HL-60/S4 treated with phorbol 12-myristate 13-acetate at 8.2 ng/mL for 4 days and 3 days (cell line): ENCODE data around the gene MAP3K21.

ENCODE experiments used
- in situ Hi-C: fragments of 300-500 bp; cut with MboI; formaldehyde crosslinking; loops from 2 replicates; pipeline ENCODE4 v1.15.0; 2022; ENCODE audit warnings: low sequenced_read_pairs

Gene MAP3K21

DNA sequence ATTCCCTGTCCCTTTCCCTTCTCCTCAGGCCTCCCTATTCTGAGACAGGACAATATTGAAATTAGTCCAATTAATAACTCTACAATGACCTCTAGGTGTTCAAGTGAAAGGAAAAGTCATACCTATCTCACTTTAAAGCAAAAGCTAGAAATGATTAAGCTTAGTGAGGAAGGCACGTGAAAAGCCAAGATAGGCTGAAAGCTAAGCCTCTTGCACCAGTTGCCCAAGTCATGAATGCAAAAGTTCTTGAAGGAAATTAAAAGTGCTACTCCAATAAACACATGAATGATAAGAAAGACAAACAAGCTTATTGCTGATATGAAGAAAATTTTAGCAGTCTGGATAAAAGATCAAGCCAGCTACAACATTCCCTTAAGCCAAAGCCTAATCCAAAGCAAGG is 3.8 kb upstream of the MAP3K21 start:
- in situ Hi-C loops, result loop anchor here (25.0 kb wide), 1 partner anchor 739 kb away; no protein-coding TSS in a partner anchor

DNA sequence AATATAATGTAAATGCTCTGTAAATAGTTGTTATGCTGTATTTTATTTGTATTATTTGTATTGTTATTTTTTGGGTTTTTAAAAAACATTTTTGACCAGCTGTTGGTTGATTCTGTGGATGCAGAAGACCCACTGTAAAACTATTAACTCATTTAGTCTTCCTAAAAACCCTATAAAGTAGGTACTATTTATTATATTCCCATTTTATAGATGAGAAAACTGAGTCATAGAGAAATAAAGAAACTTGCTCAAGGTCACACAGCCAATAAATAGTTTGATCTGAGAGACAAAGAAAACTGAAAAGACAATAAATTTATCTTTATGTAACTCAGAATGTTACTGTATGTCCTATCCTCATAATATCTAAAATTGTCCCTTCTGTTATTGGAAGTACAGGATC is 1.2 kb upstream of the MAP3K21 start:
- in situ Hi-C loops, result no loop called here

DNA sequence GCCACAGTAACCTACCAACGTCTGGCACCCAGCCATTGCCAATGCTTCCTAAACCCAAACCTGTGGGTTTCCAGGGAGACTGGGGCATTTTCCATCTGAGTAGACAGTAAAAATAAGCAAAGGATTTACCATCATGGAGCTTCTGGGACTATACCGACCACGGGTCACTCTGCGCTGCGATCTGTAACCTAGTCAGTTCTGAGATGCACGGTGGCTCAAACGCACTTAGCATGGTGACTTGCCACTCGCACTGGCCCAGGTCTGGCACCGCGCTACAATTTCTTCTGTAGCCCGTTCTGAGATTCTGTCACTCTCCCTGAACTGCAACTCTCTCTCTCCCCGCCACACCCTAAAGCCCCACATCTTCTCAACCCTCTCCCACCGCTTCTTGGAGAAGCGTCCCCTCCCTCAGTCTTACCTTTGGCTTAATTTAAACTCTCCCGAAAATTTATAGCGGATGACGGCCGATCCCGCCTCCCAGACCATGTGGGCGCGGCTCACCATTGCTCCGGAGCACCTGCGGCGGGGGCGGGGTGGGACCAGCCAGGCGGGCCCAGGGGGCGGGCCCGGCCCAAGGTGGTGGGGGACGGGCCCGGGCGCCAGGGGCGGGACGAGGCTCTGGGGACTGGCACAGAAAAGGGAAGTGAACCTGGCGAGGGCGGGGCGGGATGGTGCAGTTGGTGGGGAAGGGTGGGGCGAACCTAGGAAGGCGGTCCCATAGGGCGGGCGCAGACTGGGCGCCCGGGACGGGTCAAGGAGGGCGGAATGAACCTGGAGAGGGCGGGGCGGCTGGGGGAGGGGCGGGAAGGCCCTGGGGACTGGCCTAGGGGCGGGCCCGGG is 493 bp upstream of the MAP3K21 start:
- in situ Hi-C loops, result no loop called here

DNA sequence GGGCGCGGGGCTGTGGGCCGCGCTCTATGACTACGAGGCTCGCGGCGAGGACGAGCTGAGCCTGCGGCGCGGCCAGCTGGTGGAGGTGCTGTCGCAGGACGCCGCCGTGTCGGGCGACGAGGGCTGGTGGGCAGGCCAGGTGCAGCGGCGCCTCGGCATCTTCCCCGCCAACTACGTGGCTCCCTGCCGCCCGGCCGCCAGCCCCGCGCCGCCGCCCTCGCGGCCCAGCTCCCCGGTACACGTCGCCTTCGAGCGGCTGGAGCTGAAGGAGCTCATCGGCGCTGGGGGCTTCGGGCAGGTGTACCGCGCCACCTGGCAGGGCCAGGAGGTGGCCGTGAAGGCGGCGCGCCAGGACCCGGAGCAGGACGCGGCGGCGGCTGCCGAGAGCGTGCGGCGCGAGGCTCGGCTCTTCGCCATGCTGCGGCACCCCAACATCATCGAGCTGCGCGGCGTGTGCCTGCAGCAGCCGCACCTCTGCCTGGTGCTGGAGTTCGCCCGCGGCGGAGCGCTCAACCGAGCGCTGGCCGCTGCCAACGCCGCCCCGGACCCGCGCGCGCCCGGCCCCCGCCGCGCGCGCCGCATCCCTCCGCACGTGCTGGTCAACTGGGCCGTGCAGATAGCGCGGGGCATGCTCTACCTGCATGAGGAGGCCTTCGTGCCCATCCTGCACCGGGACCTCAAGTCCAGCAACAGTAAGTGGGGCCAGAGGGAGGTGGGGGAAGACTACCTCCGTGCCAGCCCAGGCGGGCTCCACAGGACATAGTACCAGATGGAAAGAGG is 808 bp downstream of the MAP3K21 start:
- in situ Hi-C loops, result no loop called here

DNA sequence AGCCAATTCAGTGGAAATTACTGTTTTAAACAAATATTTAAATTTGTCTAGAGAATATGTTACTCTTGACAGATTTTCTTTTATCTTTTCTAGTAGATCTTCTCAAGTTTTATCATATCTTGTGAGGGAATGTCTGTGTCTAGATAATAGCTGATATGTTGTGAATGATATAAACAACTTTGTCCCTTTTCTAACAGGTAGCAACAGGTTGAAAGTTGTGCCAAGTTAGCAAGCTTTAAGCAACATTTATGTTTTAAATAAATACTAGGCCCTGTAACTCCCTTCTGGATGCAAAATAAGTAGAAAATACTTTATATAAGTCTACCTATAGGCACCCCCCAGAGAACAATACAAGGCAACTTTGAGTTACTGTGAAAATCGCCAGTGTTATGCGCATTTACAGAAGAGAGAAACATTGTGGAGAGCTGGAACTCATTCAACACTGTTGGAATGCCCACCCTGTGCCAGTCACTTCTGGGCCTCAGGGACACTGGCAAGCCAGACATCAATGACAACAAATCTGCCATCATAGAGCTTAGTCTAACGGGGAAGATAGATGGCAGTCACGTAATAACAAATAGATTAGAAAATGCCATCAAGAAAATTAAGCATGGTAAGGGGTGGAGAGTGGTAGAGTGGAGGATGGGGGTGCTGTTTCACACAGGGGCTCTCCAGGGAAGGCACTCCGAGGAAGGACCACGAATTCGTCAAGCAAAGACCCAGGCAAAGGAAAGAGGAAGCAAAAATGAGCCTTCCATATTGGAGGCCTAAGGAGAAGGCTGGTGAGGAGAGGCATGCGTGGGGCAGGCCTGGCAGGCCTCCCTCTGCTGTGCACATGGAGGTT is 4.4 kb downstream of the MAP3K21 start:
- in situ Hi-C loops, result no loop called here

DNA sequence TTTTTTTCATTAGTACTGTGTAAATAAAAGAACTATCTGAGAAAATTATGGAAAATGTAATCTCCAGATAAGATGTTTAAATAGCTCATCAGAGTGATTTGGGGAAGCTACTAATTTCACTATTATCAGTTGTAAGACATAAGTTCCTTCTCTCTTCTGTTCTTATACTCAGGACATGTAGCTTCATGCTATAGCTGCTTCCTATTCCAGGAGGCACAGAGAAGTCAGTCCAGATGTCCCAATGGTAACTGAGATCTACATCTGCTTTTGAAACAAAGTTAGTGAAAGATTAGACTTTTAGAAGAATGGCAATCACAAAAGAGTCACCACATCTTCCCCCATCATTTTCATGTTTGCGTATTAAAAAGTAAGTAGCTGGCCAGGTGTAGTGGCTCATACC is 5.6 kb downstream of the MAP3K21 start:
- in situ Hi-C loops, result no loop called here

DNA sequence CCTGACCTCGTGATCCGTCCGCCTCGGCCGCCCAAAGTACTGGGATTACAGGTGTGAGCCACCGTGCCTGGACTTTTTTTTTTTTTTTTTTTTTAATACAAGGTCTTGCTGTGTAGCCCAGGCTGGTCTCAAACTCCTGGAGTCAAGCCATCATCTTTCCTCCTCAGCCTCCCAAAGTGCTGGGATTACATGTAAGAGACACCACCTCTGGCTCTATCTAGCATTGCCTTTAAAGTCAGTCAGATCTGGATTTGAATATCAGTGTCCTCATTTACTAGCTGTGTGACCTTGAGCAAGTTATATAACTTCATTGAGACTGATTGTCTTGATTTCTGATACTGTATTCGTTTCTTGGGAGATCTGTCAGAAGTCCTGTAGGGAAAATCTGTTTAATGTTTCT is 6.6 kb downstream of the MAP3K21 start:
- in situ Hi-C loops, result no loop called here

DNA sequence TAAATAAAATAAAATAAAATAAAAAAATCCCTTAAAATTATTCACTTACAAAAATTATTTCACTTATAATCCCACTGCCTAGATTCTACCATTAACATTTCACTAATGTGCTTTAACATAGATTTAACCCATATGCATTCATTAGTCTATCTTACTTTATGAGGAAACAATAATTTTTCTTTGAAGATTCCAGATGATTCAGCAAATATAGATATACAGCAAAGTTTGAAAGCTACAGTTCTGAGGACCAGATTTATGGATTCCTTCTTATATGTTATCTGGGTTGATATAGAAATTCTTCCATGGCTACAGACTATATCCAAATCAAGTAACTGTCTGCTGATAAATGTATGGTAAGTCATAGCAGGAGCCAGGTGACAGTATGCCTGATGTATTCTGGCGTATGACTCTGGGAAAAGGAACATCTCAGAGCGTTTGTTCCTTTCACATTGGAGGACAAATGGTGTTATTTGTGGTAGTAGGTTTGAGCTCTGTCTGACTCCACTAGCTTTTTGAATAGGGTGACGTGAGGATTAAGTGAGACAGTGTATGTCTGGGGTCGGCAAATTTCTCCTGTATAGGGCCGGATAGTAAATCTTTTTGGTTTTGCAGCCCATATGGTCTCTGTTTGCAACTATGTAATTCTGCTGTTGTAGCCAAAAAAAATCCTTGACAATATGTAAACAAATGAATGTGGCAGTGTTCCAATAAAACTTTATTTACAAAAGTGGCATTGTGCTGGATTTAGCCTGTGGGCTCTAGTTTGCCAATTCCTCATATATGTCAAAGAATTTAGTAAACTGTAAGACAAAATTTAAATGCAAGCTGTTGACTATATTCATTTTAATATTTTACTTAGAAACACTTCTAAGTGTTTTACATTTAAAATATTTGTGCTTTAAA is 9.3 kb downstream of the MAP3K21 start:
- in situ Hi-C loops, result no loop called here

DNA sequence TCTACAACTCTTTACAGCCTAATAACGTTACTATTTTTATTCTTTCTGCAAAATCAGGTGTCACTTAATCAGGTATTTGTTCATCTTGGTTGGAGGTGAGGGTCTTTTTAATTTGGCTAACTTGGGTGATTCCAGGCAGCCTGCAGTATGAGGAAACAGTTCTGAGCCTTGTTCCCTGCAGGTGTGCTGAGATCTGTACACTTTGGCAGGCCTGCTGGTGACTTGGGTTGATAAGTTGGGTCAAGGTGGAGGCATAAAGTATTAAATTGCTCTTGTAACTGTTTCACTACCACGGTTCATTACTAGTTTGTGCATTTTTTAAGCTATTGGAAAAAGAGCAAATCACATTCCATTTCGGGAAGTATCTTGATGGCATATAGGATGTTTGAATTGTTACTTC is 10.0 kb downstream of the MAP3K21 start:
- in situ Hi-C loops, result no loop called here

DNA sequence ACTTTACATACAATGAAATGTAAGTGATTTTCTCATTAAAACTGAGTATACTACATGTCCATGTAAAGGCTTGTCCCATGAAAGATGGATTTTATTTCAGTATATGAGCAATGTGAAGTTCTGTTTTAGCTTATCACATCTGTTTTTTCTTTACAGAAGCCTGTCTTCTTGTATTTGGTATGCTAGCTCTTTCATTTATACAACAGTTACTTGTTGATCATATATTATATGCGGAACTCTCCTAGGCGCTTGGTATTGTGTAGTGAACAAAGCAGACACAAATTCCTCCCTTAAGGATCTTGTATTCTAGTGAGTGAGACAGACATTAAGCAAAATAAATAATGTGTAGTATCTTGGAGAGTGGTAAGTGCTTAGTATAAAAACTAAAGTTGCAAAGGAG is 10.6 kb downstream of the MAP3K21 start:
- in situ Hi-C loops, result no loop called here

DNA sequence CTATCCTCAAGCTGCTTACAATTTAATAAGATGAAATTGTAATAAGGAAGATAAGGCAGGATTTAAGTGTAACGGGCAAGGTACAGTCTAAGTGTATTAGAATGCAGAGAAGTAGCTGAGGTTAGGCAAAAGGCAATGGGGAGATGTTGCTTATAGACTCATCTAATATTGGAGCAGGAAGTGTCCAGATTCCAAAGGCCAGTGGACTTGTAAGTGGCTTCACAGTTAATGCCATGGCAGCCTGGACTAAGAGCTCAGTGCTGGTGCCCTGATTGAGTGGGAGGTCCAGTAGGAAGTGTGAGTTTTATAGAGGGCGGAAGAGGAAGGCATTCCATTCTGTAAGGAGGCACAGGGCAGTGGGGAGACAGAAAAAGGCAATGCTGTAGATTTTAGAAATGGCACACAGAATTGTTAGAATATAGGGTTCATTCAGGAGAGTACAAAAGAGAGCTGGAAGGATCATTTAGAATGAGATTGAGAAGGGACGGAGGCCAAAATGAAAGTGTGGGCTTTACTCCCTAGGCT is 12.6 kb downstream of the MAP3K21 start:
- in situ Hi-C loops, result no loop called here

DNA sequence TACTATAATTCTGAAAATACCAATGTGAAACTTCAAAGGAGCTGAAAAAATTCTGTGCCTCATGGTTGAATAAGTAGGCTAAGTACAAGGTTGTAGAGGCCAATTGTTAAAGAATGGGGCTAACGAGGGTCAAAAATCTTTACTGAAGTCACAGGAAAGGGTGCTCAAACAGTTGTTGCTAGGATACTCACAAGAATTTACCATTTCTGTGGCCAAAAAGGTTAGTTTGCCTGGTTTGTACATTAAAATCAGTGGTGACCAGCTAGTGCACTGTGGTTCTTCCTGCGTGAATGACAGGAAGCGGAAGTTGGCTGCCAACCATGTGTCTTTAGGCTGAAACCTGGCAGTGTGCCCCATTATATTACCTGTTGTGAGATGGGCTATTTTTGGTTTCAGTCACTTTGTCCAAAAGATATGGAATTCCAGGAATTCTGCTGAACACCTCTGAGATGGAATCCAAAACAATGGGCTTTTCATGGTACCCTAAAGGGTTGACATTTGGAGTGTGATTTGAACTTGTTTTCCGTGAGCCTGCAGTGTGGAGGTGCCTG is 13.5 kb downstream of the MAP3K21 start:
- in situ Hi-C loops, result no loop called here

DNA sequence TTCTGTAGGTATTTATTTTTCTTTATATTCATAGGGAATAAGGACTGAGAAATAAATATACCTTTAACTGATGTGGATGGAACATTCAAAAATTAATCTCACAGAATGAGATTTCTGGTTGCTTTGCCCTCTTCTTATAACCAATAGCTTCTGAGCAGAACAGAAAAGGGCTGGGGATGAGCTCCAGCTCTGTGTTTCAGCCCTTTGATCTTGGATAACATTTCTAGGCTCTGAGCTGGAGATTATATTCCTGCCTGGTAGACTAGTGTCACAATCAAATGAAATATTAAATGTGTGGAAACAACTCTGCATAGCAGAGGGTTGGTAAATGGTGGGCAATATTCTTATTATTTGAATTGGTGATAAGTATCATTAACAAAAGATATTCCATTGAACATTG is 14.6 kb downstream of the MAP3K21 start:
- in situ Hi-C loops, result no loop called here

DNA sequence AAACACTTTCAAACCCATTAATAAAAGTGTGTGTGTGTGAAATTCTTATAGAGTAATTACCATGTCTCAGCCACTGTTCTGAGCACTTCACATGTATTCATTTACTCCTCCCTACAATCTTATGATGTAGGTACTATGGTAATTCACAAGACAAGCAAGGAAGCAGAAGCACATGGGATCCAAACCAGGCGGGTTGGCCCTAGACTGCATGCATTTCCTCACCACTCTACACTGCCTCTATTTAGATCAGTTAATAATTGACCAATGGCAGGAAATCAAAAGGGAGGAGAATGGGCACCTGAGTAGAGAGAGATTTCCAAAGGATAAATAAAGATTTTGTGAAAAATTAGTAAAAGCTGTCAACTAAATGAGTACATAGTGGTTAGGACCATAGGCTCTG is 15.7 kb downstream of the MAP3K21 start:
- in situ Hi-C loops, result no loop called here

DNA sequence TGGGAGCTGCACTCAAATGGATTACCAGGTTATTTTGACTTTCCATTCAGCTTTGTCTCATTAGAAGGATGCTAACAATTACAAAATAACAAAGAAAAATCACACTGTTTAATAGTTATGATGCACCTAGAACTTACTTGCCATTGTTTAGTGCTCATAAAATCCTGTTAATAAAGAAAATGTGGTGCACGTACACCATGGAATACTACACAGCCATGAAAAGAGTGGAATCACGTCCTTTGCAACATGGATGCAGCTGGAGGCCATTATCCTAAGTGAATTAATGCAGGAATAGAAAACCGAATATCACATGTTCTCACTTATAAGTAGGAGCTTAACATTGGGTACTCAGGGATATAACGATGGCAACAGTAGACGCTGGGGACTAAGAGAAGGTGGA is 19.8 kb downstream of the MAP3K21 start:
- in situ Hi-C loops, result no loop called here

DNA sequence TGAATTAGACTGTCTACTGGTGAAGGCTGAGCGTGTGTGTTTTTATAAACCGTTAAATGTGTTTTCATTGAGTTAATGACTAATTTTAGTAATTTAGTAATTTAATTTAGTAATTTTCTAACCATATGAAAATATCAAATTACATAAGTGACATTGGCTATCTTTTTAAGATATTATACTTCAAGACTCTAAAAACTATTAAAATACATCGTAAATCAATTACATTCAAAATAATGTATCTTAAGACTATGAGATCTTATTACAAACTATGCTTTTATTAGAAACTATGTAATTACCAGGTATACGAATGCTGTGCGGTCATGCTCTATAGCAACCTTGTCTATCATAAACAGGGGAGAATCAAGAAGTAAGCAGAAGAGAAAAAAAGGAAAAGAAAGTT is 21.6 kb downstream of the MAP3K21 start:
- in situ Hi-C loops, result no loop called here

DNA sequence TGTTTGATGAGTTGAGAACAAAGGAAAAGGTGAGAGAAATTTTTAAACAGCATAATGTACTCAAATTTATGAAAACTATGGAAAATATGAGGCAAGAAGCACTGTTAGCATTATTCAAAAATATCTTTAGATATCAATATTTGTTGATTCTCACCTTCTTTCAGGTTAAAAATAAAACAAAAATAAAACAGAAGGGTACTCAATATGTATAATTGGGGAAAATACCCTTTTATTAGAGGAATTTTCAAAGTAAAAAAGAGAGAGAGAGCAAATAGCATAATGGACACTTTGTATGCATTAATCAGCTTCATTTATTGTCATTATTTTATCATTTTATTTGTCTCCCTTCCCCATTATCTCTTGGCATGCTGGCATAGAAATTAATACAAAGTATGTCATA is 27.5 kb downstream of the MAP3K21 start:
- in situ Hi-C loops, result no loop called here

DNA sequence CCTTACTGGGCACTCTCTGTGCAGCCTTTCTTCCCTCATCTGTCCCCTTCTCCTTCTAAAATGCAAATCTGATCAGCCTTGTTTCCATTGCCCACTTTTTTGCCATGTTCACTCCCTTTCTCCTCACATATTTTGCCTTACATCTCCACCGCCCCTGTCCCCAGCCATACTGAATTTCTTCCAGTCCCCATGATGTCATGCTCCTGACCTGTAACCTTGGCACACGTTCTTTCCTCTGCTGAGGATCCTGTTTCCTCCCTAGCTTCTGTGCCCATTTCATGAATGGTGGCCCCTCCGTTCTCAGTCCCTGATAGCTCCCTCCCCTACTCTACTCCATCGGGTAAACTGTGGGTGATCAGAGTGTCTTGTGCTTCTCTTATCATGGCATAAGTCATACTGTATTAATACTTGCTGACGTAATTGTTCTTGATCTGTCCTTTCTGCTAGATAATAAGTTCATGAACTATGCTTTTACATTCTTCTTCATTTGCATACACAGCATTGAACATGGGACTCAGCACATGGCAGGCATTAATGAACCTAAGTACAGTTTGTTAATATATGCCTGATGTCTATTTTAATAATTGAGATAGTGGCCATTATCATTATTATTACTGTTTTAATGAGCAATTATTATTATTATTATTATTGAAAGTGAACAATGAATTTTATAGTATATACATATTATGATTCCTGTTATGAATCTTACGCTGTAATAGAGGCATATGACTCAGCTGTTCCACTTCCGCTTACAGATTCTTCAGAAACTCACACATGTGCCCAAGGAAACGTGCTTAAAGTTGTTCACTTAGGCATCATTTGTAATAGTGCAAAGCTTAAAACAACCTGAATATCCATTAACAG is 28.5 kb downstream of the MAP3K21 start:
- in situ Hi-C loops, result no loop called here

DNA sequence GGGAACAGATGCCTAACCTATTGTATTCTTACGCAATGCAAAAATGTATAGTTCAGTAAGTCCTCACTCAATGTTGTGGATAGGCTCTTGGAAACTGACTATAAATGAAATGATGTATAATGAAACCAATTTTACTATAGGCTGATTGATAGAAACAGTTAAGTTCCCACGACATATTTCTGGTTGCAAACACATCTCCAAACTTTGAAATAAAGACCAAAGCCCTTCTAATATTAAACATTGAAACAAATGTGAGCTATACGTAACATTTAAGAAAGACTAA is 29.1 kb downstream of the MAP3K21 start:
- in situ Hi-C loops, result no loop called here
